K562 (cell line): Measurements from ENCODE around the gene ASF1B. TPM values are rescaled to one million over a fixed set of nuclear protein-coding genes. Genes with fewer than 3 reads are reported as not detected.

ENCODE experiments used
- BRD4 ChIP-seq: fragments of 200-600 bp; sonication (generic); IDR thresholded peaks from 2 replicates; pipeline ENCODE4 v1.6.1; 2017; ENCODE audit warnings: inconsistent platforms
- CC2D1A ChIP-seq: fragments of 450-650 bp; IDR thresholded peaks from 2 replicates; pipeline ENCODE4 v1.6.1; 2017; ENCODE audit warnings: mild to moderate bottlenecking
- DMBX1 ChIP-seq: fragments of 250-450 bp; sonication (Bioruptor Pico); IDR thresholded peaks from 2 replicates; pipeline ENCODE4 v1.8.0; 2022; ENCODE audit warnings: inconsistent platforms, mild to moderate bottlenecking, moderate library complexity, borderline replicate concordance
- POLR2G ChIP-seq: fragments of 200-400 bp; formaldehyde crosslinking; IDR thresholded peaks from 2 replicates; pipeline ENCODE4 v1.6.1; 2017; ENCODE audit warnings: low read depth, mild to moderate bottlenecking, antibody characterized with exemption, low read length, moderate library complexity
- SMARCA4 ChIP-seq: fragments of 450-650 bp; IDR thresholded peaks from 2 replicates; pipeline ENCODE4 v1.6.1; 2016
- SMARCA5 ChIP-seq: fragments of 450-650 bp; IDR thresholded peaks from 2 replicates; pipeline ENCODE4 v1.6.1; 2016
- ZNF347 ChIP-seq: fragments of 450-650 bp; formaldehyde crosslinking; IDR thresholded peaks from 2 replicates; pipeline ENCODE4 v1.4.0; 2020; ENCODE audit warnings: low read depth, mild to moderate bottlenecking, moderate library complexity
- polyA plus RNA-seq, 8 experiments: library from polyadenylated mRNA; depleted of rRNA in 4 of 8; stranded (reverse) in 5 of 8; unstranded in 3 of 8; fragments of >200 nt; fragmentation: Nextera tagmentation in 2 of 8; fragmentation: Illumina TruSeq in 1 of 8; extraction: Ambion mirVana in 2 of 8; extraction: Trizol in 1 of 8; gene quantifications; 2 replicates each; pipeline versions ENCODE4 v1.2.1 to v1.2.3, GENCODE V29; 2011 to 2014; ENCODE audit warnings: inconsistent platforms in 1 of 8, missing spikeins in 1 of 8
- total RNA-seq, 7 experiments: library from RNA; depleted of rRNA in 6 of 7; stranded (reverse); fragments of >200 nt in 6 of 7; fragmentation: Illumina TruSeq in 2 of 7; extraction: Trizol in 2 of 7; gene quantifications; 2 replicates each; pipeline versions ENCODE4 v1.2.1 to v1.2.3, GENCODE V29; 2011 to 2021; ENCODE audit warnings: low replicate concordance in 1 of 7
- TF ChIP-seq, protein P1 (sequence below): fragments of 150-350 bp; IDR thresholded peaks from 2 replicates; pipeline ENCODE4 v1.6.1; 2014; ENCODE audit warnings: low read depth, mild to moderate bottlenecking, low read length, borderline replicate concordance
- TF ChIP-seq, protein P2 (sequence below): fragments of 450-650 bp; IDR thresholded peaks from 2 replicates; pipeline ENCODE4 v1.6.1; 2016; ENCODE audit warnings: missing biosample characterization, missing genetic modification characterization
- TF ChIP-seq, protein P3 (sequence below): sonication (generic); formaldehyde crosslinking; IDR thresholded peaks from 2 replicates; pipeline ENCODE4 v1.8.0; 2023; ENCODE audit warnings: missing genetic modification reagents, mild to moderate bottlenecking, borderline replicate concordance
- TF ChIP-seq, protein P4 (sequence below), 3 experiments: fragments of 200-800 bp in 1 of 3; sonication (Bioruptor generic) in 1 of 3; sonication (generic) in 1 of 3; formaldehyde crosslinking in 1 of 3; IDR thresholded peaks; 2 replicates each; pipeline versions ENCODE4 v1.6.1 to v1.8.0; 2016 to 2022; ENCODE audit warnings: mild to moderate bottlenecking in 2 of 3, missing compliant biosample characterization in 2 of 3, missing genetic modification characterization in 2 of 3, missing genetic modification reagents in 1 of 3

Gene ASF1B
- total and polyA plus RNA-seq, 9 of the 15 experiments (the other 6 are each of a cell fraction or from before 2014, with no cell fraction given) = 6.0 to 69.4 (median 53.3) TPM

DNA sequence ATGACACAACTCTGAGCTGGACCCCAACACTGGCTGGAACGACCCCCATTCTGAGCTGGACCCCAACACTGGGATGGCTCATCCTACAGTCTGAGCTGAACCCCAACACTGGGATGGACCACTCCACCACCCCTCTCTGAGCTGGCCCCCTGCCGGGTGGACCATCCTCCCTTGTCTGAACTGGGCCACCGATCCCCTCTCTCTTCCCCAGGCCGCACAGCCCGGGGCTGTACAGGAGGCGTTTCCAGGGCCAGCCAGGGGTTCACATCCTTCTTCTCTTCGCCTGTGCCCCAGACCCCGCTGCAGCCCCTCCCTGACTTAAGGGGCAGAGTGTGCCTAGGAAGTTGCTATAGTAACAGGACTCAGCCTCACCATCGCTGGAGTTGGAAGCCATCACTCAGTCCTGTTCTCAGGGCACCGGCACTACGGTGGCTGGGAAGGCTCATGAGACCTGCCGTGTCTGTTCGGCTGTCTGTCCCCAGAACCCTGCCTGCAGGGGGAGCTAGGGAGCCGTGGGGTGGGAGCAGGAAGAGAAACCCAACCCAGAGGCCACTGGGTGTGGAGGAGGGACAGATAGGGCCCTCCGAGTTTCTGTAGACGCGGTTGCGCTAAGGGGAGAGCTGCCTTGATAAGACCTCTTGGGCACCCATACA is 22.5 kb downstream of the ASF1B start (continued):
- TF ChIP-seq, protein P1, sequence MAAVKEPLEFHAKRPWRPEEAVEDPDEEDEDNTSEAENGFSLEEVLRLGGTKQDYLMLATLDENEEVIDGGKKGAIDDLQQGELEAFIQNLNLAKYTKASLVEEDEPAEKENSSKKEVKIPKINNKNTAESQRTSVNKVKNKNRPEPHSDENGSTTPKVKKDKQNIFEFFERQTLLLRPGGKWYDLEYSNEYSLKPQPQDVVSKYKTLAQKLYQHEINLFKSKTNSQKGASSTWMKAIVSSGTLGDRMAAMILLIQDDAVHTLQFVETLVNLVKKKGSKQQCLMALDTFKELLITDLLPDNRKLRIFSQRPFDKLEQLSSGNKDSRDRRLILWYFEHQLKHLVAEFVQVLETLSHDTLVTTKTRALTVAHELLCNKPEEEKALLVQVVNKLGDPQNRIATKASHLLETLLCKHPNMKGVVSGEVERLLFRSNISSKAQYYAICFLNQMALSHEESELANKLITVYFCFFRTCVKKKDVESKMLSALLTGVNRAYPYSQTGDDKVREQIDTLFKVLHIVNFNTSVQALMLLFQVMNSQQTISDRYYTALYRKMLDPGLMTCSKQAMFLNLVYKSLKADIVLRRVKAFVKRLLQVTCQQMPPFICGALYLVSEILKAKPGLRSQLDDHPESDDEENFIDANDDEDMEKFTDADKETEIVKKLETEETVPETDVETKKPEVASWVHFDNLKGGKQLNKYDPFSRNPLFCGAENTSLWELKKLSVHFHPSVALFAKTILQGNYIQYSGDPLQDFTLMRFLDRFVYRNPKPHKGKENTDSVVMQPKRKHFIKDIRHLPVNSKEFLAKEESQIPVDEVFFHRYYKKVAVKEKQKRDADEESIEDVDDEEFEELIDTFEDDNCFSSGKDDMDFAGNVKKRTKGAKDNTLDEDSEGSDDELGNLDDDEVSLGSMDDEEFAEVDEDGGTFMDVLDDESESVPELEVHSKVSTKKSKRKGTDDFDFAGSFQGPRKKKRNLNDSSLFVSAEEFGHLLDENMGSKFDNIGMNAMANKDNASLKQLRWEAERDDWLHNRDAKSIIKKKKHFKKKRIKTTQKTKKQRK = no peak
- TF ChIP-seq, protein P2, sequence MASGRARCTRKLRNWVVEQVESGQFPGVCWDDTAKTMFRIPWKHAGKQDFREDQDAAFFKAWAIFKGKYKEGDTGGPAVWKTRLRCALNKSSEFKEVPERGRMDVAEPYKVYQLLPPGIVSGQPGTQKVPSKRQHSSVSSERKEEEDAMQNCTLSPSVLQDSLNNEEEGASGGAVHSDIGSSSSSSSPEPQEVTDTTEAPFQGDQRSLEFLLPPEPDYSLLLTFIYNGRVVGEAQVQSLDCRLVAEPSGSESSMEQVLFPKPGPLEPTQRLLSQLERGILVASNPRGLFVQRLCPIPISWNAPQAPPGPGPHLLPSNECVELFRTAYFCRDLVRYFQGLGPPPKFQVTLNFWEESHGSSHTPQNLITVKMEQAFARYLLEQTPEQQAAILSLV (tag) = no peak
- peak; percentile 69; the same call in 1 of the 2 replicates for TF ChIP-seq DMBX1 (CRISPR knock-in tag)
- TF ChIP-seq, protein P3, sequence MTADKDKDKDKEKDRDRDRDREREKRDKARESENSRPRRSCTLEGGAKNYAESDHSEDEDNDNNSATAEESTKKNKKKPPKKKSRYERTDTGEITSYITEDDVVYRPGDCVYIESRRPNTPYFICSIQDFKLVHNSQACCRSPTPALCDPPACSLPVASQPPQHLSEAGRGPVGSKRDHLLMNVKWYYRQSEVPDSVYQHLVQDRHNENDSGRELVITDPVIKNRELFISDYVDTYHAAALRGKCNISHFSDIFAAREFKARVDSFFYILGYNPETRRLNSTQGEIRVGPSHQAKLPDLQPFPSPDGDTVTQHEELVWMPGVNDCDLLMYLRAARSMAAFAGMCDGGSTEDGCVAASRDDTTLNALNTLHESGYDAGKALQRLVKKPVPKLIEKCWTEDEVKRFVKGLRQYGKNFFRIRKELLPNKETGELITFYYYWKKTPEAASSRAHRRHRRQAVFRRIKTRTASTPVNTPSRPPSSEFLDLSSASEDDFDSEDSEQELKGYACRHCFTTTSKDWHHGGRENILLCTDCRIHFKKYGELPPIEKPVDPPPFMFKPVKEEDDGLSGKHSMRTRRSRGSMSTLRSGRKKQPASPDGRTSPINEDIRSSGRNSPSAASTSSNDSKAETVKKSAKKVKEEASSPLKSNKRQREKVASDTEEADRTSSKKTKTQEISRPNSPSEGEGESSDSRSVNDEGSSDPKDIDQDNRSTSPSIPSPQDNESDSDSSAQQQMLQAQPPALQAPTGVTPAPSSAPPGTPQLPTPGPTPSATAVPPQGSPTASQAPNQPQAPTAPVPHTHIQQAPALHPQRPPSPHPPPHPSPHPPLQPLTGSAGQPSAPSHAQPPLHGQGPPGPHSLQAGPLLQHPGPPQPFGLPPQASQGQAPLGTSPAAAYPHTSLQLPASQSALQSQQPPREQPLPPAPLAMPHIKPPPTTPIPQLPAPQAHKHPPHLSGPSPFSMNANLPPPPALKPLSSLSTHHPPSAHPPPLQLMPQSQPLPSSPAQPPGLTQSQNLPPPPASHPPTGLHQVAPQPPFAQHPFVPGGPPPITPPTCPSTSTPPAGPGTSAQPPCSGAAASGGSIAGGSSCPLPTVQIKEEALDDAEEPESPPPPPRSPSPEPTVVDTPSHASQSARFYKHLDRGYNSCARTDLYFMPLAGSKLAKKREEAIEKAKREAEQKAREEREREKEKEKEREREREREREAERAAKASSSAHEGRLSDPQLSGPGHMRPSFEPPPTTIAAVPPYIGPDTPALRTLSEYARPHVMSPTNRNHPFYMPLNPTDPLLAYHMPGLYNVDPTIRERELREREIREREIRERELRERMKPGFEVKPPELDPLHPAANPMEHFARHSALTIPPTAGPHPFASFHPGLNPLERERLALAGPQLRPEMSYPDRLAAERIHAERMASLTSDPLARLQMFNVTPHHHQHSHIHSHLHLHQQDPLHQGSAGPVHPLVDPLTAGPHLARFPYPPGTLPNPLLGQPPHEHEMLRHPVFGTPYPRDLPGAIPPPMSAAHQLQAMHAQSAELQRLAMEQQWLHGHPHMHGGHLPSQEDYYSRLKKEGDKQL (CRISPR knock-in tag) = no peak
- 0 out of 2 replicates have a peak, but pooled peaks have one; percentile 35 for TF ChIP-seq POLR2G
- no peak for TF ChIP-seq ZNF347 (CRISPR knock-in tag)
- TF ChIP-seq, protein P4, sequence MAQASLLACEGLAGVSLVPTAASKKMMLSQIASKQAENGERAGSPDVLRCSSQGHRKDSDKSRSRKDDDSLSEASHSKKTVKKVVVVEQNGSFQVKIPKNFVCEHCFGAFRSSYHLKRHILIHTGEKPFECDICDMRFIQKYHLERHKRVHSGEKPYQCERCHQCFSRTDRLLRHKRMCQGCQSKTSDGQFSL (CRISPR knock-in tag; IDR thresholded peaks at IDR 0.05) = peak; percentile 76; the same call in 1 of the 2 replicates
- TF ChIP-seq, protein P4 (tag; IDR thresholded peaks at IDR 0.05) = no peak
- TF ChIP-seq BRD4 = no peak
- 0 out of 2 replicates have a peak, but pooled peaks have one; percentile 34 for TF ChIP-seq SMARCA4
- no peak for TF ChIP-seq SMARCA5
- TF ChIP-seq CC2D1A = peak; percentile 50; the same call in 1 of the 2 replicates
